Nephron (organoid): Measurements from ENCODE around the gene PPP1R13B.
"Not testable (repeated sequence)": the region's sequence is repeated elsewhere in the genome, so short reads cannot be mapped to it uniquely, and the experiment has no call there.

Experiments used
- H3K27ac Mint-ChIP-seq, 3 experiments: 2 replicates each; pipeline ENCODE4 v1.8.0; 2020; ENCODE audit warnings: mixed read lengths in 3 of 3, mild to moderate bottlenecking in 2 of 3, moderate library complexity in 1 of 3
- H3K27me3 Mint-ChIP-seq: 2 replicates; pipeline ENCODE4 v1.8.0; 2021; ENCODE audit warnings: low read depth, mild to moderate bottlenecking, moderate library complexity, mixed read lengths
- H3K36me3 Mint-ChIP-seq: 2 replicates; pipeline ENCODE4 v1.8.0; 2020; ENCODE audit warnings: low read depth, mixed read lengths
- H3K4me1 Mint-ChIP-seq: 2 replicates; pipeline ENCODE4 v1.8.0; 2020; ENCODE audit warnings: mixed read lengths
- H3K4me3 Mint-ChIP-seq, 3 experiments: 2 replicates each; pipeline ENCODE4 v1.8.0; 2020; ENCODE audit warnings: mild to moderate bottlenecking in 3 of 3, mixed read lengths in 3 of 3, moderate library complexity in 2 of 3
- H3K9me3 Mint-ChIP-seq: 2 replicates; pipeline ENCODE4 v1.8.0; 2020; ENCODE audit warnings: mixed read lengths
- CTCF ChIP-seq, 3 experiments: fragments of 200-600 bp; sonication (generic); IDR thresholded peaks; one replicate each; pipeline ENCODE4 v1.5.0; 2021; ENCODE audit warnings: antibody characterized with exemption in 3 of 3; ENCODE audit not compliant: unreplicated experiment in 3 of 3

The PPP1R13B gene

GRCh38 chr14:103845327-103845726 lies 2.0 kb downstream of the PPP1R13B start:
- H3K4me3 Mint-ChIP-seq = peak overlapping the region in 2 of 3 experiments; percentile 91 to 97
- H3K36me3 Mint-ChIP-seq = peaks cover 5% of the 10 kb centered on the region
- no peaks in the 10 kb centered on the region for H3K9me3 Mint-ChIP-seq
- H3K4me1 Mint-ChIP-seq = peaks cover 15% of the 10 kb centered on the region
- H3K27ac Mint-ChIP-seq = no peak overlapping the region
- H3K27me3 Mint-ChIP-seq = peaks cover 35% of the 10 kb centered on the region
- no peak for TF ChIP-seq CTCF (IDR thresholded peaks at IDR 0.05; ENCODE audit: unreplicated experiment in 3 of 3)

- not testable (repeated sequence) for H3K27ac Mint-ChIP-seq, H3K9me3 Mint-ChIP-seq, H3K4me3 Mint-ChIP-seq, H3K36me3 Mint-ChIP-seq
- H3K27me3 Mint-ChIP-seq = peaks cover 20% of the 10 kb centered on the region
- H3K4me1 Mint-ChIP-seq = peaks cover 15% of the 10 kb centered on the region
These were observed 6.1 kb downstream of the PPP1R13B start for GRCh38 chr14:103841265-103841664.

- H3K36me3 Mint-ChIP-seq = peaks cover 8% of the 10 kb centered on the region
- no peak for TF ChIP-seq CTCF (IDR thresholded peaks at IDR 0.05; ENCODE audit: unreplicated experiment in 3 of 3)
- H3K9me3 Mint-ChIP-seq = no peaks in the 10 kb centered on the region
- no peak overlapping the region for H3K4me3 Mint-ChIP-seq
- H3K27ac Mint-ChIP-seq = no peak overlapping the region
- peaks cover 8% of the 10 kb centered on the region for H3K27me3 Mint-ChIP-seq
- H3K4me1 Mint-ChIP-seq = peaks cover 9% of the 10 kb centered on the region
These were observed 7.4 kb downstream of the PPP1R13B start for GRCh38 chr14:103840014-103840413.

GRCh38 chr14:103839579-103839978 lies 7.8 kb downstream of the PPP1R13B start:
- Mint-ChIP-seq H3K27me3 (peaks cover 5% of the 10 kb centered on the region), H3K4me1 (peaks cover 9% of the 10 kb centered on the region), H3K27ac (peak overlapping the region in 2 of 3 experiments; percentile 19 to 46), H3K36me3 (peaks cover 8% of the 10 kb centered on the region), H3K4me3 (no peak overlapping the region), H3K9me3 (no peaks in the 10 kb centered on the region)
- no peak for TF ChIP-seq CTCF (IDR thresholded peaks at IDR 0.05; ENCODE audit: unreplicated experiment in 3 of 3)

GRCh38 chr14:103838117-103838516 lies 9.3 kb downstream of the PPP1R13B start:
- peaks cover 4% of the 10 kb centered on the region for H3K36me3 Mint-ChIP-seq
- peaks cover 5% of the 10 kb centered on the region for H3K27me3 Mint-ChIP-seq
- H3K4me1 Mint-ChIP-seq = peaks cover 9% of the 10 kb centered on the region
- no peak overlapping the region for H3K4me3 Mint-ChIP-seq
- peak overlapping the region in 2 of 3 experiments; percentile 34 to 38 for H3K27ac Mint-ChIP-seq
- TF ChIP-seq CTCF (IDR thresholded peaks at IDR 0.05; ENCODE audit: unreplicated experiment in 3 of 3) = no peak
- H3K9me3 Mint-ChIP-seq = no peaks in the 10 kb centered on the region

GRCh38 chr14:103836976-103837725 lies 10.2 kb downstream of the PPP1R13B start:
- Mint-ChIP-seq H3K27ac (peak overlapping the region in 2 of 3 experiments; percentile 0 to 16), H3K4me1 (peaks cover 9% of the 10 kb centered on the region), H3K27me3 (peaks cover 7% of the 10 kb centered on the region), H3K4me3 (no peak overlapping the region), H3K9me3 (no peaks in the 10 kb centered on the region), H3K36me3 (peaks cover 3% of the 10 kb centered on the region)
- TF ChIP-seq CTCF (IDR thresholded peaks at IDR 0.05; ENCODE audit: unreplicated experiment in 3 of 3) = no peak
